C4-2B (cell line): ENCODE results near the gene CYP46A1.

Source experiments
- ZFX ChIP-seq: fragments of 450-650 bp; IDR thresholded peaks from 2 replicates; pipeline ENCODE4 v1.6.1; 2017
- TF ChIP-seq, protein P1 (sequence below): fragments of 450-650 bp; conservative IDR thresholded peaks from 2 replicates; pipeline ENCODE4 v1.5.1; 2017; ENCODE audit warnings: mild to moderate bottlenecking

GRCh38 chr14:99742074-99742473 is 58.0 kb downstream of the CYP46A1 start:
- TF ChIP-seq, protein P1, sequence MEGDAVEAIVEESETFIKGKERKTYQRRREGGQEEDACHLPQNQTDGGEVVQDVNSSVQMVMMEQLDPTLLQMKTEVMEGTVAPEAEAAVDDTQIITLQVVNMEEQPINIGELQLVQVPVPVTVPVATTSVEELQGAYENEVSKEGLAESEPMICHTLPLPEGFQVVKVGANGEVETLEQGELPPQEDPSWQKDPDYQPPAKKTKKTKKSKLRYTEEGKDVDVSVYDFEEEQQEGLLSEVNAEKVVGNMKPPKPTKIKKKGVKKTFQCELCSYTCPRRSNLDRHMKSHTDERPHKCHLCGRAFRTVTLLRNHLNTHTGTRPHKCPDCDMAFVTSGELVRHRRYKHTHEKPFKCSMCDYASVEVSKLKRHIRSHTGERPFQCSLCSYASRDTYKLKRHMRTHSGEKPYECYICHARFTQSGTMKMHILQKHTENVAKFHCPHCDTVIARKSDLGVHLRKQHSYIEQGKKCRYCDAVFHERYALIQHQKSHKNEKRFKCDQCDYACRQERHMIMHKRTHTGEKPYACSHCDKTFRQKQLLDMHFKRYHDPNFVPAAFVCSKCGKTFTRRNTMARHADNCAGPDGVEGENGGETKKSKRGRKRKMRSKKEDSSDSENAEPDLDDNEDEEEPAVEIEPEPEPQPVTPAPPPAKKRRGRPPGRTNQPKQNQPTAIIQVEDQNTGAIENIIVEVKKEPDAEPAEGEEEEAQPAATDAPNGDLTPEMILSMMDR: no peak
- no peak for TF ChIP-seq ZFX
